Hepatocyte (in vitro differentiated cells): Measurements from ENCODE around the gene CABLES2. TPM values are rescaled to one million over a fixed set of nuclear protein-coding genes. Genes with fewer than 3 reads are reported as not detected.

Experiments used
- DNase-seq: peaks from one replicate; pipeline ENCODE4 v3.0.0-alpha.2; 2016; ENCODE audit warnings: low spot score
- H2AFZ ChIP-seq: fragments of 200-600 bp; sonication (generic); 2 replicates; pipeline ENCODE4 v1.6.0; 2016; ENCODE audit warnings: antibody characterized with exemption, mild to moderate bottlenecking
- H3K27ac ChIP-seq: fragments of 200-600 bp; sonication (generic); 2 replicates; pipeline ENCODE4 v1.5.1; 2016; ENCODE audit warnings: mild to moderate bottlenecking
- H3K27me3 ChIP-seq: fragments of 200-600 bp; sonication (generic); 2 replicates; pipeline ENCODE4 v1.6.1; 2016
- H3K36me3 ChIP-seq: fragments of 200-600 bp; sonication (generic); replicated peaks from 2 replicates; pipeline ENCODE4 v1.5.1; 2016; ENCODE audit warnings: low read depth; ENCODE audit not compliant: insufficient read depth
- H3K4me1 ChIP-seq: fragments of 200-600 bp; sonication (generic); 2 replicates; pipeline ENCODE4 v1.5.1; 2016; ENCODE audit warnings: mild to moderate bottlenecking, moderate library complexity; ENCODE audit not compliant: insufficient read depth
- H3K4me2 ChIP-seq: fragments of 200-600 bp; sonication (generic); 2 replicates; pipeline ENCODE4 v1.6.0; 2016
- H3K4me3 ChIP-seq: fragments of 200-600 bp; sonication (generic); 2 replicates; pipeline ENCODE4 v1.5.1; 2016; ENCODE audit warnings: mild to moderate bottlenecking
- H3K79me2 ChIP-seq: fragments of 200-600 bp; sonication (generic); 2 replicates; pipeline ENCODE4 v1.6.0; 2017; ENCODE audit warnings: mild to moderate bottlenecking
- H3K9me2 ChIP-seq: fragments of 200-600 bp; sonication (generic); replicated peaks from 2 replicates; pipeline ENCODE4 v1.6.0; 2017; ENCODE audit warnings: mild to moderate bottlenecking; ENCODE audit not compliant: insufficient read depth
- H3K9me3 ChIP-seq: fragments of 200-600 bp; sonication (generic); 2 replicates; pipeline ENCODE4 v1.5.1; 2016; ENCODE audit warnings: low read depth, mild to moderate bottlenecking
- H4K20me1 ChIP-seq: fragments of 200-600 bp; sonication (generic); 2 replicates; pipeline ENCODE4 v1.6.0; 2016; ENCODE audit warnings: mild to moderate bottlenecking; ENCODE audit not compliant: insufficient read depth, poor library complexity, severe bottlenecking
- CTCF ChIP-seq: fragments of 200-600 bp; sonication (generic); IDR thresholded peaks from 2 replicates; pipeline ENCODE4 v1.5.1; 2016; ENCODE audit warnings: antibody characterized with exemption, mild to moderate bottlenecking; ENCODE audit not compliant: poor library complexity
- EZH2 ChIP-seq: fragments of 200-600 bp; sonication (generic); IDR thresholded peaks from 2 replicates; pipeline ENCODE4 v1.6.1; 2016; ENCODE audit warnings: antibody characterized with exemption, mild to moderate bottlenecking, borderline replicate concordance
- EZH2phosphoT487 ChIP-seq: fragments of 200-600 bp; sonication (generic); IDR thresholded peaks from one replicate; pipeline ENCODE4 v1.6.1; 2018; ENCODE audit warnings: antibody characterized with exemption, mild to moderate bottlenecking, low read depth, moderate library complexity; ENCODE audit not compliant: unreplicated experiment, severe bottlenecking
- WGBS: methylation state at CpG from one replicate; pipeline ENCODE4 v1.1.6; 2016; ENCODE audit warnings: low lambda C conversion rate; ENCODE audit errors: missing lambda C conversion rate; 5-methylcytosine and 5-hydroxymethylcytosine counted together
- polyA plus RNA-seq: library from polyadenylated mRNA; unstranded; fragments of >200 nt; fragmentation: Nextera tagmentation; extraction: Ambion mirVana; gene quantifications from 2 replicates; pipeline ENCODE4 v1.2.1, GENCODE V29; 2016
- total RNA-seq: library from RNA; depleted of rRNA; stranded (reverse); fragments of >200 nt; gene quantifications from 2 replicates; pipeline ENCODE4 v1.2.3, GENCODE V29; 2014

Gene CABLES2
- total and polyA plus RNA-seq, 2 experiments from 2014 or later, result 8.6 to 19.1 TPM

- no peak for TF ChIP-seq CTCF
- TF ChIP-seq EZH2phosphoT487, result no peak
- no peak for TF ChIP-seq EZH2
- DNase-seq, result no peak
- Histone ChIP-seq H3K79me2 (peaks cover 27% of the 10 kb centered on the region), H3K9me2 (no peaks in the 10 kb centered on the region), H3K4me3 (no peak overlapping the region), H3K4me1 (peaks cover 11% of the 10 kb centered on the region), H4K20me1 (peaks cover 11% of the 10 kb centered on the region), H3K9me3 (no peaks in the 10 kb centered on the region), H3K27me3 (no peaks in the 10 kb centered on the region), H3K27ac (no peak overlapping the region), H2AFZ (no peak overlapping the region), H3K36me3 (peaks cover 7% of the 10 kb centered on the region), H3K4me2 (no peak overlapping the region)
- 93% methylated on average over 37 of the region's 44 CpGs for WGBS
Measured at GRCh38 chr20:62391165-62392076, 15.7 kb downstream of the CABLES2 start.

GRCh38 chr20:62390317-62391164 is 16.5 kb downstream of the CABLES2 start:
- DNase-seq, result no peak
- Histone ChIP-seq H3K4me3 (no peak overlapping the region), H3K9me3 (no peaks in the 10 kb centered on the region), H3K4me1 (peaks cover 12% of the 10 kb centered on the region), H4K20me1 (peaks cover 11% of the 10 kb centered on the region), H2AFZ (no peak overlapping the region), H3K9me2 (no peaks in the 10 kb centered on the region), H3K79me2 (peaks cover 36% of the 10 kb centered on the region), H3K4me2 (no peak overlapping the region), H3K27ac (no peak overlapping the region), H3K36me3 (peaks cover 7% of the 10 kb centered on the region), H3K27me3 (no peaks in the 10 kb centered on the region)
- TF ChIP-seq EZH2 (no peak), CTCF (no peak), EZH2phosphoT487 (no peak)
- WGBS, result 93% methylated on average over 29 of the region's 29 CpGs

- no peak overlapping the region for H3K27ac ChIP-seq
- H3K4me1 ChIP-seq, result peaks cover 15% of the 10 kb centered on the region
- WGBS, result 74% methylated on average over 5 of the region's 5 CpGs
- peaks cover 7% of the 10 kb centered on the region for H3K36me3 ChIP-seq
- TF ChIP-seq EZH2 (no peak), EZH2phosphoT487 (no peak), CTCF (no peak)
- no peaks in the 10 kb centered on the region for H3K9me2 ChIP-seq
- H2AFZ ChIP-seq, result no peak overlapping the region
- H3K27me3 ChIP-seq, result no peaks in the 10 kb centered on the region
- DNase-seq, result no peak
- H3K9me3 ChIP-seq, result no peaks in the 10 kb centered on the region
- H3K4me2 ChIP-seq, result no peak overlapping the region
- H3K4me3 ChIP-seq, result no peak overlapping the region
- H4K20me1 ChIP-seq, result peaks cover 11% of the 10 kb centered on the region
- H3K79me2 ChIP-seq, result peaks cover 43% of the 10 kb centered on the region
Measured at GRCh38 chr20:62389601-62390087, 17.4 kb downstream of the CABLES2 start.
